Adipocyte (in vitro differentiated cells): Measurements from ENCODE around the gene ZNF451.

Source experiments
- DNase-seq: peaks from one replicate; pipeline ENCODE4 v3.0.0-alpha.2; 2015; ENCODE audit warnings: low read depth
- H3K27me3 ChIP-seq: replicated peaks from 2 replicates; pipeline ENCODE4 v1.7.0; 2013; ENCODE audit warnings: mild to moderate bottlenecking, low read length, moderate library complexity; ENCODE audit not compliant: control insufficient read depth, insufficient read depth
- H3K36me3 ChIP-seq: 2 replicates; pipeline ENCODE4 v1.7.0; 2013; ENCODE audit warnings: low read length, mild to moderate bottlenecking, moderate library complexity; ENCODE audit not compliant: control insufficient read depth, insufficient read depth, severe bottlenecking
- H3K4me1 ChIP-seq: 2 replicates; pipeline ENCODE4 v1.7.0; 2013; ENCODE audit warnings: mild to moderate bottlenecking, low read length, moderate library complexity; ENCODE audit not compliant: control insufficient read depth, insufficient read depth
- H3K4me3 ChIP-seq: 2 replicates; pipeline ENCODE4 v1.7.0; 2013; ENCODE audit warnings: mild to moderate bottlenecking, low read length, moderate library complexity
- H3K9ac ChIP-seq: 2 replicates; pipeline ENCODE4 v1.7.0; 2013; ENCODE audit warnings: mild to moderate bottlenecking, low read length, moderate library complexity
- H3K9me3 ChIP-seq: 2 replicates; pipeline ENCODE4 v1.7.0; 2013; ENCODE audit warnings: mild to moderate bottlenecking, low read length, moderate library complexity; ENCODE audit not compliant: control insufficient read depth

Gene ZNF451

DNA sequence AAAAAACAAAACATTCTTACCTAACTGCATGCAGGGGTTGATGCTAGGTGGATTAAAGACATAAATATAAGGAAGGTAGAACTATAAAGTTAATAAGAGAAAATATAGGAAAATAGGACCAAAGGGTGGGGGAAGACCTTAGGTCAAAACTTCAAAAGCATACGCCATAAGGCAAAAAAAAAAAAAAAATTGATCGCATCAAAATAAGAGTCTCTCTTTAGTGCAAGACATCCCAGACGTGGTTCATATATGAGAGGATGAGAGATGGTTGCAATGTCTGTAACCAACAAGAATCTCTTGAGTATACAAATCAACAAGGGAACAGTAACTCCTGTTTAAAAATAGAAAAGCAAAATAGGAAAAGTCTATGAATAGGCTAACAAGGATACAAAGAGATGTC, 90.6 kb downstream of the ZNF451 start:
- H3K36me3 ChIP-seq = peaks cover 38% of the 10 kb centered on the region
- H3K9me3 ChIP-seq = no peaks in the 10 kb centered on the region

DNA sequence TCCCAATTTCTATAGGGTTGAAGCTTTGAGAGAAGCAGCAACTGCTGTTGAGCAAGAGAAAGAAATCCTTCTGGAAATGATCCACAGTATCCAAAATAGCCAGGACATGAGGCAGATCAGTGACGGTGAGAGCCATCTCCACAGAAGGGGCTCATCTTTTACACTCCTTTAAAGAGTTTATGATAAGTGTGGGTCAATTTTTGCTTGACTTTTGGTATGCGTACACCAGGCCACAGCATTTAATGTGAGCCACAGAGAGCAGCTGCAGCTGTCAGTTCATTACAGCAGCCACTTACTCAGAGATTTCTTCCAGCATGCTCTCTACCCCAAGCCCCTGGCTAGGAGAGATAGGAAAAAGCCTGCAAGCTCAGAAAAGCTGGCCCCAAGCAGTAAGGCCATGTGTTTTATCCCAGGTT, 92.0 kb downstream of the ZNF451 start:
- no peak for DNase-seq
- no peaks in the 10 kb centered on the region for H3K27me3 ChIP-seq
- no peak overlapping the region for H3K4me3 ChIP-seq
- H3K9ac ChIP-seq = no peak overlapping the region
- H3K4me1 ChIP-seq = peaks cover 20% of the 10 kb centered on the region
- peaks cover 42% of the 10 kb centered on the region for H3K36me3 ChIP-seq
- no peaks in the 10 kb centered on the region for H3K9me3 ChIP-seq

More for the DNA sequence above, 90.6 kb downstream of the ZNF451 start:
- DNase-seq = no peak
- Histone ChIP-seq H3K4me3 (no peak overlapping the region), H3K27me3 (no peaks in the 10 kb centered on the region), H3K9ac (no peak overlapping the region), H3K4me1 (peaks cover 20% of the 10 kb centered on the region)

- H3K9me3 ChIP-seq = no peaks in the 10 kb centered on the region
- H3K36me3 ChIP-seq = peaks cover 49% of the 10 kb centered on the region
- DNase-seq = no peak
These were observed 93.3 kb downstream of the ZNF451 start for GRCh38 chr6:57183336-57183735.

DNA sequence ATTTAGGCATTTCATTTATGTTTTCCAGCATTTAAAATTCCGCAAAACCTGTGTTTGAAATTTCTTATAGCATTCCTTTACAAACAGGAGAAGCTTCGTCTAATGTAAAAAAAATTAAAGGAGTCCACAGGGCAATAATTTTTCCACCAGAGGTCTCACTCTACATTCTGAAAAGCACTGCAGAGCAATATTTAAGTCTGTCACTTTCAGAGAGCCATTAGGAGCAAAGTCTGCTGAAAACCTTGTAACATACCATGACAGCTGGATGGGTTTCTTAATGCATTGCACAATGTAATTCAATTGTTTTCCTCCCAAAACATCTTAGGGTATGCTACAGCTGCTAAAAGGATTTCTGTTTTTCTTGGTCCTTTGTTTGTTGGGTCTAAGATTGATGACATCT, 100.2 kb downstream of the ZNF451 start:
- peaks cover 14% of the 10 kb centered on the region for H3K4me1 ChIP-seq
- H3K9me3 ChIP-seq = no peaks in the 10 kb centered on the region
- H3K9ac ChIP-seq = no peak overlapping the region
- peak; percentile 86 for DNase-seq
- H3K4me3 ChIP-seq = no peak overlapping the region
- no peaks in the 10 kb centered on the region for H3K27me3 ChIP-seq
- H3K36me3 ChIP-seq = peaks cover 29% of the 10 kb centered on the region

More at GRCh38 chr6:57183336-57183735, 93.3 kb downstream of the ZNF451 start:
- Histone ChIP-seq H3K27me3 (no peaks in the 10 kb centered on the region), H3K4me3 (no peak overlapping the region), H3K4me1 (peaks cover 9% of the 10 kb centered on the region), H3K9ac (no peak overlapping the region)

DNA sequence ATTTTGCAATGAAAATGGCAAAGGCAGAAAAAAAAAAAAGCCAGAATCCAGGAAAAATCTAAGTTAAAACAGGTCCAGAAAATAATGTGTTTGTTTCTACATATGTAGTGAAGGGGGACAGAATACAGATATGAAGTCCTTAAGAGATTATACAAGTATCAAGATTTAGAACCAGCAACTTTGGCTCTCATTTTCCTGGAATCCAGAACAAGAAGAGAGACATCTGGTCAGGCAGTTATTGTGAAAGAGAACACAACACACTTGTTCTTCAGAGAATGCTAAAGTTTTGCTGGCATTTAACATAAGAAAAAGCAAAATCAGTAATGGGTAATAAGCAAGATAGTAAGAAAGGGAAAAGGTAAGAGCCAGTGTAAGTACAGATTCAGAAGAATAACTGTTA, 103.2 kb downstream of the ZNF451 start:
- no peak overlapping the region for H3K4me3 ChIP-seq
- H3K36me3 ChIP-seq = peaks cover 14% of the 10 kb centered on the region
- H3K9ac ChIP-seq = no peak overlapping the region
- peaks cover 14% of the 10 kb centered on the region for H3K4me1 ChIP-seq
- DNase-seq = peak; percentile 74
- H3K27me3 ChIP-seq = no peaks in the 10 kb centered on the region
- no peaks in the 10 kb centered on the region for H3K9me3 ChIP-seq

- Histone ChIP-seq H3K9ac (no peak overlapping the region), H3K4me1 (peaks cover 14% of the 10 kb centered on the region), H3K4me3 (no peak overlapping the region), H3K27me3 (no peaks in the 10 kb centered on the region), H3K9me3 (no peaks in the 10 kb centered on the region), H3K36me3 (peaks cover 4% of the 10 kb centered on the region)
- DNase-seq = no peak
These were observed 105.5 kb downstream of the ZNF451 start for GRCh38 chr6:57195457-57195856.

GRCh38 chr6:57198926-57199636, 109.1 kb downstream of the ZNF451 start:
- H3K9ac ChIP-seq = no peak overlapping the region
- H3K4me1 ChIP-seq = peaks cover 17% of the 10 kb centered on the region
- peak; percentile 36 for DNase-seq
- no peaks in the 10 kb centered on the region for H3K9me3 ChIP-seq
- H3K27me3 ChIP-seq = no peaks in the 10 kb centered on the region
- H3K4me3 ChIP-seq = no peak overlapping the region
- H3K36me3 ChIP-seq = no peaks in the 10 kb centered on the region

- Histone ChIP-seq H3K9me3 (no peaks in the 10 kb centered on the region), H3K4me3 (no peak overlapping the region), H3K27me3 (no peaks in the 10 kb centered on the region), H3K9ac (no peak overlapping the region), H3K36me3 (no peaks in the 10 kb centered on the region), H3K4me1 (peaks cover 18% of the 10 kb centered on the region)
- DNase-seq = no peak
These were observed 111.7 kb downstream of the ZNF451 start for GRCh38 chr6:57201718-57202117.

GRCh38 chr6:57205550-57206328, 115.8 kb downstream of the ZNF451 start:
- Histone ChIP-seq H3K27me3 (no peaks in the 10 kb centered on the region), H3K9ac (no peak overlapping the region), H3K4me1 (peaks cover 23% of the 10 kb centered on the region), H3K4me3 (no peak overlapping the region), H3K9me3 (no peaks in the 10 kb centered on the region), H3K36me3 (no peaks in the 10 kb centered on the region)
- no peak for DNase-seq

DNA sequence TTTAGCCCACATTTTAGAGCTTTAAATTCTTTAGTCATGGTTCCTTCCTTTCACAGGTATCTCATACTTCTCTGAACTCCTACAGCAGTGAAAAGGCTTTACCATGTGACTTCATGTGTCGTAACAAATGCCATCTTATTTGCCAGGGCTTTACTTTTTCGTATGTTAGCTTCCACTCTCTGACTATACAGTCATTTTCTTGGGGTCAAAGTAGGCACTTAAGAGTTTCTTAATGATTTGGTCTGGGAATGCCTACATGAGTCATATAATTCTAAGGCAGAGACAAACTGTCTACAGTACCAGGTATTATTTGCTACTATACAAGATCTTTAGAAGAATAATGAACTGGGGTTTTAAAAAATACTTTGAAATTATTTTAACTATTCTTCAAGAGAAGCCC, 117.2 kb downstream of the ZNF451 start:
- Histone ChIP-seq H3K4me3 (no peak overlapping the region), H3K4me1 (peaks cover 14% of the 10 kb centered on the region), H3K36me3 (no peaks in the 10 kb centered on the region), H3K9ac (no peak overlapping the region), H3K27me3 (no peaks in the 10 kb centered on the region), H3K9me3 (no peaks in the 10 kb centered on the region)
- peak; percentile 38 for DNase-seq

- DNase-seq = no peak
- Histone ChIP-seq H3K4me1 (peaks cover 10% of the 10 kb centered on the region), H3K9me3 (no peaks in the 10 kb centered on the region), H3K4me3 (no peak overlapping the region), H3K27me3 (no peaks in the 10 kb centered on the region), H3K36me3 (no peaks in the 10 kb centered on the region), H3K9ac (no peak overlapping the region)
These were observed 117.9 kb downstream of the ZNF451 start for GRCh38 chr6:57207872-57208271.
